ENCODE results near the gene TBCA.
"Not testable (repeated sequence)": the region's sequence is repeated elsewhere in the genome, so short reads cannot be mapped to it uniquely, and the experiment has no call there.

The TBCA gene

DNA sequence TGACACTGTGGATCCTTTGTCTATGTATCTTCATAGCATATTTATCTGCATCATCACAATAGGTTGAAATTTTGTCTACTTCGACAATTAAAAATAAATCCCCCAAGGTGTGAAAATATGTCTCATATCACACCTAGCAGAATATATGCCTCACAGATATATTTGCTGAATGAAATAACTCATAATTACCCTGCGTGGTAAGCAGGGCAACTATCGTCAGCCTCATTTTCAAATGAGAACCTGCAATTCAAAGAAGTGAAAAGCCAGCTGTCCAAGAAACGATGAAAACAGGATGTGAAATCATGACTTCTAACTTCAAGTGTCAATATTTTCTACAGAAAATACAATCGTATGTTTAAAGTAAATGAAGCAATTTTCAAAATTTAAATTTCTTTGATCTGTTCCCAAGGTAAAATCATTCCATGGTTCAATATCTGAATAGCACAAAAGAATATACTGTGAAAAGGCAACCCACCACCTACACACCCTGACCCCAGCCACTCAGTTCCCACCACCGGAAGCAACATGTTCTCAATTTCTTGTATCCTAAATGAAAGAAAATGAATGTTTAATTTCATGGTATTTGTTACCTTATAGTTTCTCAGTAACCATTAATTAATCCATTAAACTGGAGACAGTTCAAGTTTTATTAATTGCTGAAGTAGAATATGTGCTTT is 57.1 kb downstream of the TBCA start:
- in situ Hi-C loops (cut with MboI; ENCODE audit: low sequenced_read_pairs) = no loop called here

DNA sequence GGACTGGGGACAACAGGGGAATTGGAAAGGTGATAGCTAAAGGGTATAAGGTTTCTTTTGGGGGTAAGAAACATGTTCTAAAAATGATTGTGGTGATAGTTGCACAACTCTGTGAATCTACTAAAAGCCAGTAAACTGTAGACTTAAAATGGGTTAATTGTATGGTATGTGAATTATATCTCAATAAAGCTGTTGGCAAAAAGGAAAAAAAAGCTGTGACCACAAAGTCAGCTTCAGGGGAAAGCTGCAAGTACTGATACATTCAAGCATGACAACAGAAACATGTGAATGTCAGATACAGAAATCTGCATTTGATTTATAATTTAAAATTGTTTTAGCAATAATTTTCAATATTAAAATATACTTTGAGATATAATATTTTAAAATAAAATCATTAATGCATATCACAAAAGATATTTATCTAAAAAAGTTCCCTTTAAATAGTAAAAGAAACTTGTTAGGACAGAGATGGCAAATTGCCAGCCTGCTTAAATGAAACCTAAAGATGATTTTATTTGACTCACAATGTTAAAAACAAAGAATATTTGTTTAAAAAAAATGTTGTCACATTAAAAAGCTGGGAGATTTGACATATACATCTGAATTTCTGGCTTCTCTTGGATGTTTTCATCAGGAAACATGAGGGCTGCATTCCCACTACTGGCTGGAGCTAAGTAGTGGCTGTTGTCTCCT is 66.0 kb downstream of the TBCA start:
- in situ Hi-C loops (cut with MboI; ENCODE audit: low sequenced_read_pairs) = no loop called here

DNA sequence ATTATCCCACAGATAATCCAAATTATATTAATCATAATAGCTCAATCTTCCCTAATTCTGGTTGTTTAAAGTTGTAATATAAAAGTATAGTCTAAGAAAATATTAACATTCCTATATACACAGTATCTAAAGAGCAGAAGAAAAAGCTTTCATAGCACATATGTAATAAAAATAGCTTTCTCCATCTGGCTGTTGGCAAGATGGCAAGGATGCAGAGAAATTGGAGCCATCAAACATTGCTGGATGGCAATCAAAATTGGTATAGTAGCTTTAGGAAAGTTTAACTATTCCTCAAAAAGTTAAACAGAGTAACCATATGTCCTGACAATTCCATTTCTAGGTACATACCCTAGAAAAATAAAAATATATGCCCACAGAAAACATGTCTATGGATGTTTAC is 66.8 kb downstream of the TBCA start:
- in situ Hi-C loops (cut with MboI; ENCODE audit: low sequenced_read_pairs) = no loop called here

DNA sequence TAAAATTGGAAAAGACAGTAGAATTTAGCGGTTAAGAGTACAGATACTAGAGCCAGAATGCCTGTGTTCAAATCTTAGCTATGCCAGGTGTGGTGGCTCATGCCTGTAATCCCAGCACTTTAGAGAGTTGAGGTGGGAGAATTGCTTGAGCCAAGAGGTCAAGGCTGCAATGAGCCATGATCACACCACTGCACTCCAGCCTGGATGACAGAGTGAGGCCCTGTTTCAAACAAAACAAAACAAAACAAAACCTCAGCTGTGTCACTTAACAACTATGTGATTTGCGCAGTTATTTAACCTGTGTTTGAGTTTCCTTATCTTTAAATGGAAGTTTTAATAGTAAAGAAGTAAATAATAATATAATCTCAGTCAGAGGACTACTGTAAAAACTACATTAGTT is 68.3 kb downstream of the TBCA start:
- in situ Hi-C loops (cut with MboI; ENCODE audit: low sequenced_read_pairs) = no loop called here

DNA sequence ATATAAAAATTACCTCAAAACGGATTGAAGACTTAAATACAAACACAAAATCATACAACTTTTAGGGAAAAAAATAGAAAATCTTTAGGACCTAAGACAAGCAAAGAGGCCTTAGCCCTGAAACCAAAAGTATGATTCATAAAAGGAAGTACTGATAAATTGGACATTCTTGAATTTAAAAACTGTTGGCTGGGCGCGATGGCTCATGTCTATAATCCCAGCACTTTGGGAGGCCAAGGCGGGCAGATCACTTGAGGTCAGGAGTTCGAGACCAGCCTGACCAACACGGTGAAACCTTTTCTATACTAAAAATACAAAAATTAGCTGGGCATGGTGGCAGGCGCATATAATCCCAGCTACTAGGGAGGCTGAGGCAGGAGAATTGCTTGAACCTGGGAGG is 76.6 kb downstream of the TBCA start:
- in situ Hi-C loops (cut with MboI; ENCODE audit: low sequenced_read_pairs) = not testable (repeated sequence)

DNA sequence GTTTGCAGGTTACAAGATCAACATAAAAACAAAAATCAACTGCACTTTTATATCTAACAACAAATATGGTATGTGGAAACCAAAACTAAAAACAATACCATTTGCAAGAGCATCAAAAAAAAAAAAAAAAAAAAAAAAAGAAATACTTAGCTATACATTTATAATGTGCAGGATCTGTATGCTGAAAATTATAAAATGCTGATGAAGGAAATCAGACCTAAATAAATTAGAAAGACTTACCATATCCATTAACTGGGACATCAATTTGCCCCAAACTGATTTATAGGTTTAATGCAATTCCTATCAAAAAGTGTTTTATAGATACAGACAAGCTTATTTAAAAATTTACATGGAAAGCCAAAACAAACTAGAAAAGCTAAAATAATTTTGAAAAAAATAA is 77.2 kb downstream of the TBCA start:
- in situ Hi-C loops (cut with MboI; ENCODE audit: low sequenced_read_pairs) = no loop called here

DNA sequence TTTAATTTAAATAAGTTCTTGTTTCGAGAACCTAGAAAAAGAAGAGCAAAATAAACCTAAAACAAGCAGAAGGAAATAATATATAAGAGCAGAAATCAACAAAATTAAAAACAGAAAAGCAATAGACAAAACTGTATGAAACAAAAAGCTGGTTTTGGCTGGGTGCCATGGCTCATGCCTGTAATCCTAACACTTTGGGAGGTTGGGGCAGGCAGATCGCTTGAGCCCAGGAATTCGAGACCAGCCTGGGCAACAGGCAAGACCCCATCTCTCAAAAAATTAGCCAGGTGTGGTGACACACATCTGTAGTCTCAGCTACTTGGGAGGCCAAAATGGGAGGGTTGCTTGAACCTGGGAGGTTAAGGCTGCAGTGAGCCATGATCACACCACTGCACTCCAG is 78.4 kb downstream of the TBCA start:
- in situ Hi-C loops (cut with MboI; ENCODE audit: low sequenced_read_pairs) = no loop called here

DNA sequence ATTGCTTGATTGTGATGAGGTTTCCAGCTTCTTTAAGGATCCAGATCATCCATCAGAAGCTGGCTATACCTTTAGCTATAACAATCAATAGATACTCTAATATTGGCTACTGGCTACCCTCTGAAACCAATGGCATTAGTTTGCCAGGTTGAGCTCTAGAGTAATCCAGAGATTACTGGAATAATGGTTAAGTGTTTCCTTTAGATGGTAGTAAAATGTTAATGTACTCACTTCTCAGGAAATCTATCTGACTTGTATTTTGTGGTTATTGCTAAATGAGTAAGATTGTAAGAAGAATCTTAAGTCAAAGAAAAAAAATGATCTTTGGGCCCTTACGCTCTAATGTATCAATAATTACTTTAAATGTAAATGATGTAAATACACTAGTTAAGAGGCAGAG is 80.0 kb downstream of the TBCA start:
- in situ Hi-C loops (cut with MboI; ENCODE audit: low sequenced_read_pairs) = no loop called here

DNA sequence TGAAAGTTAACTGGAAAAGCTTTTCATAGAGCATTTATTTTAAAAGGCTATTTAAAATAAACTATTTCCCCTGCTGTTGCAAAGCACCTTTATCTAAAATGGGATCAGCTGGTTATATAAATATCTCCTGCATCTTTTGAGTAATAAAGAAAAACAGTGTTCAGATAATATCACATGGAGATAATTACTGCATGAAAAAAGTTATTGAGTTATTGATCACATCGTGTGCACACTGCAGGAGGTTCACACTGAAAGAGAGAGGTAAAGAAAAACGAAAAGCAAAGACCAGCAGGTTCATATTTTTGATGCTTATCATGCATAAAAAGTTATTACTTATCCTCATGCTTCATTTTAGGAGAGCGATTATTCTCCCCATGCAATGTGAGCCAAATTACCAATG is 82.2 kb downstream of the TBCA start:
- in situ Hi-C loops (cut with MboI; ENCODE audit: low sequenced_read_pairs) = no loop called here

DNA sequence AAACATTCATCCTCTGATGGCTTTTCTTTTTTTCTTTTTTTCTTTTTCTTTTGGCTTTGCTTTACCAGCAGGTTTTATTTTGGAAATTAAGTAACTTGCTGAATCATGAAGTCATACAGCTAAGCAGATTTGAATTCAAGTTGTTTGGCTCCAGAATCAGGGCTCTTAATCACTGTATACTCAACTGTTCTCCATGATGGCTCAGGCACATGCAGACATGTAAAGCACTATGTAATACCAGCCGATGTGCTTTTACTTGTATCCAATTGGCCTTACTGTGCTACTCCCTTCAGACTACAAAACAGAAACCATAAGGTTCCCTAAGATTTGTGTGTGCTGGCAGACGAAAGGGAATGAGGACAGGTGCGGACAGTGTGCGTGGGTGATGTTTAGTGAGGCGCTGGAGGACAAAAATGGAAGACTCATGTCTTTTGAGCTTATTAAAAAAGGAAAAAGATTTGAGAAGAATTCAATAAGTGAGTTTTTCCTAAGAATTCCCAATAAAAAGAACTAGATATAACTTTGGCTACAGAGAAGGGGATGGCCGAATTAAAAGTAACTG is 92.9 kb downstream of the TBCA start:
- in situ Hi-C loops (cut with MboI; ENCODE audit: low sequenced_read_pairs) = no loop called here

DNA sequence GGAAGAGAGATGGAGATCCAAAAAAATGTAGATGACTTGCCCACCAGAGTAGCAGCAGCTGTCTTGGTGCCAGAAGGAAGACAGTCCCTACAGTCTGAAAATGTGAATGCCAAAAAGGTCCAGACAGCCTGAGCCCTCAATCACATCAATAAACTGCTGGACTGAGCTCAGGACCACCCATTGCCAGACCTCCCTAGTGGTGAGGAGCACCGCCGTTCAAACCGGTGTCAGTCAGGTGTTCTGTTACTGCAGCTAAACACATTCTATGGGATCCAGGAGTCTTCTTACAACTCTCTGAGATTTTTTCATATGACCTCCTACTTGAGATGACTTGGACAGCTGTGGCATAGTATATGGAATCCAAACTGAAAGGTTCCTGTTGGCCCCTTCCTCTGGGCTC is 105.6 kb downstream of the TBCA start:
- in situ Hi-C loops (cut with MboI; ENCODE audit: low sequenced_read_pairs) = no loop called here

DNA sequence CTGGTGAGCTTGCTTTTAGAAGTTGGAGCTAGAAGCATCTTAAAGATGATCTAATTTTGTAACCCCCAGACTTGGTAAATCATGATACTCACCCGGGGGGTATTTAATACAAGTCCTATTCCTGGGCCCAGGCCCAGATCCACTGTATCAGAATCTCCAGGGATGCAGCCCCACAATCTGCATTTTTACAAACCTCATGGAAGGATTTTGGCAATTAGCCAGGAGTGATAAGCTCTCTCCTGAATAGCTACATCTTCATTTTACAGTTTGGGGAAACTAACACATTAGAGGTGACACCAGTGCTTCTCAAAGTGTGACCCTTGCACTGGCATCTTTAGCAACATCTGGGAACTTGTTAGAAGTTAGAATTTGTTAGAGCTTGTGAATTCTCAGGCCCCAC is 106.5 kb downstream of the TBCA start:
- in situ Hi-C loops (cut with MboI; ENCODE audit: low sequenced_read_pairs) = no loop called here

DNA sequence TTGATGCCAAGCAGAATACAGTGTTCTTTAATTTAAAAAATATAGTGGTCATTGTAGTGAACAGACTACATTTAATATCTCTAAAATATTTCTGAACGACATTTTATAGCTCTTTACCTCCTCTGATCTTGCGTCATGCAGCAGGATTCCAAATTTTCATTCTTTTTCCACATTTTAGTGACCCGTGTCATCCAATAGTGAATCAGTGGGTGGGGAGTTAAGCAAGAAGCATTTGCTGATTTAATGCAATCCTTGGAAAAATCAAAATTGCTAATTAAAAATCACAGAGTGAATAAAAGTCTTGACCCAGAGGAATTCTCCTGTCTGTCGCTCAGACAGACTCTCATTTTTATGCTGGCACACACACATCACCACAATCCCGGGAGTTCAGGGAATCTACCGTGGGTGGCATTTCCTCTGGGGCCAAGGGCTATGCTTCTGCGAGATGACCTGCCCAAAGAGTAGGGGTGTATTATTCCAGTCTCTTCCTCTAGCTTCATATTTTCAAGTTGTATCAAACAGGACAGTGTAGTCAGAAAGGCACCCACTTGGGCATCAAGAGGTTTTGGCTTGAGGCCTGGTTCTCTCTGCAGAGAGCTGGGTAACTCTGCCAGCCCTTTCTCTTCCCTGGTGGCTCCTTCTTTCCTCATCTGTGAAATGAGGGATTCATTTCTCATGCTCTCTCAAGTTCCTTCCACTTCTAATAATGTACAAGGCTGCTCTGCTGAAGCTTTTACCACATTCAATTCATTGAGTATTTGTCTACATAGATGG is 112.9 kb downstream of the TBCA start:
- in situ Hi-C loops (cut with MboI; ENCODE audit: low sequenced_read_pairs) = no loop called here

DNA sequence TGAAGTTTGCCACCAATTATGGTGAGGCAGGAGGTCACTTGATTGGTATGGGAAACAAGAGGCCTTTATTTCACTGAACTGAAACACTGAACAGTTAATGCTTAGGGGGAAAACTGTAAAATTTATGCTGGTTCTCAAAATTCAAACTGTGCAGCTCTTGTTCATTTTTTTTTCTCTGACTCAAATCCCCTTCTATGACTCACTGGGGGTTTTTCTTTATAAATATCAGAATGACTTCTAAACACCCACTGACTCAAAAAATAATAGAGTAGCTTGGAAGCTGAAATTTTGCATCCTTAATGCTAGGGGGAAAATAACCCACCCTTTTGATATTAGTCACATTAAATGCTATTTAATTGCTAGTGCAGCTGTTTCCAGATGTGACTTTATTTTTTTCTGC is 113.5 kb downstream of the TBCA start:
- in situ Hi-C loops (cut with MboI; ENCODE audit: low sequenced_read_pairs) = no loop called here

DNA sequence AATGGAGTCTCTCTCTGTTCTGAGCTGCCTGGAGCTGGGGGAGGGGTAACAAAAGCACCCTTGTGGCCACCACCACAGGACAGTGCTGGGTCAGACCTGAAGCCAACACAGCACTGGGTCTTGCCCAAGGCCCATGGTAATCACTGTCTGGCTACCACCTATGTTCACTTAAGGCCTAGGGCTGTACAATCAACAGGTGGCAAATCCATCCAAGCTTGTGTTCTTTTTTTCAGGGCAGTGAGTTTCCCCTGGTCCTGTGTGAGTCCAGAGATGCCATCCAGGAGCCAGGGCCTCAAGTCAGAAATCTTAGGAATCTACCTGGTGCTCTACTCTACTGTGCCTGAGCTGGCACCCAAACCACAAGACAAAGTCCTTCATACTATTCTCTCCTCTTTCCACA is 117.5 kb downstream of the TBCA start:
- in situ Hi-C loops (cut with MboI; ENCODE audit: low sequenced_read_pairs) = no loop called here

DNA sequence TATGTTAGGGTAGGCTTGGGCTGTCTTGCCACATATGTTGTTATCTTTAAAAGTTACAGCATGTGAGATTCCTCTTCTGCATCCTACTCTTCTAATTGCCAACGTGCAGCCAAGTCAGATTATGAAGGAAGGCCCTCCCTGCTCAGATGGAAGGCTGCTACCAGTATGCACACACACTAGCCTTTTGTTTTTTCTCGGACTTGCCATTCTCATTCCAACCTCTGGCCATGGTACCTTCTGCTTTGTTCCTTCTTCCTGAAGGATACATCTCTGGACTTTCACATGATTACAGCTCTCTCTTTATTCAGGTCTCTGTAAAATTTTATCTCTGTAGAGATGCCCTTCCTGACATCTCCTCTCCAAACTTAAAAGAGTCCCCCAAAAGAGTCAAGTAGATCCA is 124.8 kb downstream of the TBCA start:
- in situ Hi-C loops (cut with MboI; ENCODE audit: low sequenced_read_pairs) = no loop called here

DNA sequence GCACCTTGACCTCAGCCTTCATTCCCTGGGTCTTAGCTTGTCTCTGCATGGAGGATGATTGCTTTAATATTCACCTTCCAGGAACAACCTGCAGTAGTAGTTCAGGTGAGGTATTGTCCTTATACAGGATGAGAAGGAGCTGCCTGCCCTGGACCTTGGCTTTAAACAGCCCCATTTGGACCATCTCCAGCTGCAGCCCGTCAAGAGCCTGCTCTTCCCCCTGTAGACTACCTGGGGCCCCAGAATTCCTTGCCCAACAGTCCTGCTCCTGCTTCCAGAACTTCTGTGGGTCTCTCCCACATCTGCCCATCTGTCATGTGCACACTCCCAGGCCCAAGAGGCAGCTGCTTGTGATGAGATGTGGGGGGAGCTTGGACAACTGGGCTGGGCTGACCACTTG is 125.5 kb downstream of the TBCA start:
- in situ Hi-C loops (cut with MboI; ENCODE audit: low sequenced_read_pairs) = no loop called here

DNA sequence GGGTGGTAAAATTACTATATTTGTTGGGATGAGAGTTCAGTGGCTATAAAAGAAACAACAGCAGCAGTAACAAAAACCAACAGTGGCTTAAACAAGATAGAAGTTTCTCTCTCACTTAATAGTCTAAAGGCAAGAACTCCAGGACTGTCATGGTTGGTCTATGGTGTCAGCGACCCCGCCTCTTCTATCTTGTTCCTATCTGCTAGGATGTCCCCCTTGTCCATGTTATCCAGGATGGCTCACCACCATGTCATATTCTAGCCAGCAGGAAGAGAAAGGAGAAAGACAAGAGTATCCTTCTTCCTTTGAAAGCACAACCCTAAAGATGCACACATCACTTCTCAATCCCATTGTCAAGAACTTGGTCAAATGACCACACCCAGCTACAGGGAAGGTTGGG is 126.4 kb downstream of the TBCA start:
- in situ Hi-C loops (cut with MboI; ENCODE audit: low sequenced_read_pairs) = no loop called here

DNA sequence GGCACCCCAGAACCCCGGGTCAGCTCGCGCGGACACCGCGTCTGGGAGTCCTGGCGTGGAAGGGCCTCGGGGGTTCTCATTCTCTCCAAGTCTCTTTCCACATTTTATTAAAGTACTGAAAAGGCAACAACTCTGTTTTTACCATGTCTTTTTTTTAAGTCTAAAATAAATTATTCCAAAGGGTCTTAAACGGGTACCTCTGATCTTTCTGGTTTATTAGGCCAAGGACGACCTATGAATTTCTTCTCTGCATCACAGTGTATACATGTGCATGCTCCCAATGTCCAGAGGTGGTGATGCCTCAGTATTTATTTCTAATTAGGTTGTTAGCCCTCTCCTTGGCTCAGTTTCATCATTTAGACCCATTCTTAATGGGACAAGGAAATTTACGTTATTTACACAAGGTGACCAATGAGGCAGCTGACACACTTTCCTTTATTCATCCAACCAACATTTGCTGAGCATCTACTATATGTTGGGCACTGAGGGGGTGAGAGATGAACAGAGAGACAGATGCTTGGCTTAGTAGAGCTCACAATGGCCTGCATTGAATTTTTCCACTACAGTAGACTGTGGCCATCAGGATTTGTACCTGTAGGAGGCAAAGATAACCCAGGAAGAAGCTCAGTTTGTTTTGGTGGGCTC is 130.0 kb downstream of the TBCA start:
- in situ Hi-C loops (cut with MboI; ENCODE audit: low sequenced_read_pairs) = no loop called here

DNA sequence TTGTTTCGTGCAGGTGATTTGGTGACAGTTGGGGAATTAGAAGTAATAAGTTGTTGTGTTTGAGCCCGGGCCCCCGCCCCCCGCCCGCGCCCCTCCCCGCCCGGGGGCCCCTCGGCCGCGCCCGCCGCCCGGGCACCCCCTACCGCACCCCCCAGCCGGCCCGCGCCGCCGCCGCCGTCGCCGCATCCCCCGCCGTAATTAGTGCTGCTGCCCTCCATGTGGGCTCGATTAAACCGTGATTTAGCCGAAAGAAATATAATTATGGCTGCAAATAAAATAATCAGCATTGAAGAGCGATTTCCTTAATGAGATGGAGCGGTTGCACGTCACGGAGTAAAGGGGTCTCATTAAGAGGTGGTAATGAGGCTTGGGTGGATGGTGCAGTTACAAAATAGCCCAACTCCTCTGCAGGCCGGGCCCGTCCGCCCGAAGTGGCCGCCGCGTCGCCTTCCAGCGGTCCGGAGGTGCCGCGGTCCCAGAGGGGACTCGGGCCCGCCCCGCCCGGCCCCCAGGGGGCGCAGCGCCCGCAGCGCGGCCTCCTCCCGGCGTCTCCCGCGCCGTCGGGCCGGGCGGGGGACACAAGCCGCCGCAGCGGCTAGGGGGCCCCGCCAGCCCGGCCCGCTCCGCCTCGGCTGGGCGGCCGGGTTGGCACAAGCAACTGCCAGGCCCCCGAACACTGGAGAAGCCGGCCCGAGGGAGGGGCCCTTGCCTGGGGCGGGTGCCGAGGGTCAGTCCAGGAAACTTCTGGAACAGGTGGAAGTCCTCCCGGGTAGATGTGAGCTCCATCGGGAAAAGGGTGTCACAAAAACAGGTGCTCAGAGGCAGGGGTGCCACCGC is 130.8 kb downstream of the TBCA start:
- in situ Hi-C loops (cut with MboI; ENCODE audit: low sequenced_read_pairs) = no loop called here

All from HL-60/S4 treated with phorbol 12-myristate 13-acetate at 8.2 ng/mL for 4 days and 3 days (cell line).